ENCODE results near the gene TLR2.
"Not testable (repeated sequence)": the region's sequence is repeated elsewhere in the genome, so short reads cannot be mapped to it uniquely, and the experiment has no call there.

TLR2 gene

GRCh38 chr4:153661908-153662307 lies 22.2 kb upstream of the TLR2 start:
- no peak for DNase-seq

- DNase-seq: no peak
Measured at GRCh38 chr4:153663667-153664066, 20.4 kb upstream of the TLR2 start.

- DNase-seq: not testable (repeated sequence)
Measured at GRCh38 chr4:153666505-153666904, 17.6 kb upstream of the TLR2 start.

- no peak for DNase-seq
Measured at GRCh38 chr4:153668647-153669046, 15.4 kb upstream of the TLR2 start.

- DNase-seq: no peak
Measured at GRCh38 chr4:153669838-153670237, 14.2 kb upstream of the TLR2 start.

- no peak for DNase-seq
Measured at GRCh38 chr4:153676486-153676885, 7.6 kb upstream of the TLR2 start.

- DNase-seq: peak; percentile 13 to 59
Measured at GRCh38 chr4:153676984-153677383, 7.1 kb upstream of the TLR2 start.

- DNase-seq: no peak
Measured at GRCh38 chr4:153679486-153679885, 4.6 kb upstream of the TLR2 start.

GRCh38 chr4:153683763-153684181 lies 308 bp upstream of the TLR2 start:
- no peak for DNase-seq

- peak in 1 of 2 experiments; percentile 4 for DNase-seq
Measured at GRCh38 chr4:153684971-153685371, 891 bp downstream of the TLR2 start.

GRCh38 chr4:153704522-153704921 lies 20.4 kb downstream of the TLR2 start:
- no peak for DNase-seq

- DNase-seq: no peak
Measured at GRCh38 chr4:153705743-153706468, 21.8 kb downstream of the TLR2 start.

GRCh38 chr4:153706519-153706918 lies 22.4 kb downstream of the TLR2 start:
- DNase-seq: no peak

GRCh38 chr4:153710681-153711080 lies 26.6 kb downstream of the TLR2 start:
- no peak for DNase-seq

GRCh38 chr4:153713866-153714646 lies 30.0 kb downstream of the TLR2 start:
- no peak for DNase-seq

GRCh38 chr4:153722036-153722435 lies 38.0 kb downstream of the TLR2 start:
- DNase-seq: no peak

- DNase-seq: no peak
Measured at GRCh38 chr4:153724606-153725005, 40.5 kb downstream of the TLR2 start.

GRCh38 chr4:153725136-153725830 lies 41.2 kb downstream of the TLR2 start:
- no peak for DNase-seq

GRCh38 chr4:153725831-153726154 lies 41.7 kb downstream of the TLR2 start:
- no peak for DNase-seq

- no peak for DNase-seq
Measured at GRCh38 chr4:153728151-153728550, 44.1 kb downstream of the TLR2 start.

GRCh38 chr4:153728660-153729059 lies 44.6 kb downstream of the TLR2 start:
- no peak for DNase-seq

GRCh38 chr4:153729895-153730294 lies 45.8 kb downstream of the TLR2 start:
- DNase-seq: no peak

- peak; percentile 45 to 63 for DNase-seq
Measured at GRCh38 chr4:153731239-153731638, 47.2 kb downstream of the TLR2 start.

Data from SW 1271 (cell line).